GM12878 (cell line): ENCODE measurements around the gene HEPACAM. TPM values are rescaled to one million over a fixed set of nuclear protein-coding genes. Genes with fewer than 3 reads are reported as not detected.

Experiments
- ATAC-seq: fragments of 200-7000 bp; cut with Tn5 transposase; 3 replicates; pipeline ENCODE4 v1.9.1; 2020; ENCODE audit warnings: mild to moderate bottlenecking, moderate library complexity
- BruUV-seq: library from RNA; stranded (reverse); fragments of 400-500 nt; replicated peaks from 2 replicates; lab custom pipeline; 2021; lab: Mats Ljungman, UMichigan
- CTCF ChIA-PET: fragments of 300-600 bp; sonication (Branson Sonifier 250); formaldehyde crosslinking; extraction: SDS; loops from one replicate; lab custom pipeline; 2021; ENCODE audit warnings: inconsistent platforms; lab: Yijun Ruan, JAX
- POLR2A ChIA-PET: fragments of 350-600 bp; formaldehyde crosslinking; extraction: SDS; loops from one replicate; lab custom pipeline; 2021; ENCODE audit warnings: inconsistent platforms; lab: Charles Lee
- RAD21 ChIA-PET: fragments of 300-600 bp; sonication (Branson Sonifier 250); formaldehyde crosslinking; loops from one replicate; lab custom pipeline; 2023; ENCODE audit warnings: antibody characterized with exemption; ENCODE audit not compliant: unreplicated experiment; lab: Charles Lee
- SMC1A ChIA-PET: fragments of 300-600 bp; sonication (Branson Sonifier 250); formaldehyde crosslinking; loops from one replicate; lab custom pipeline; 2023; ENCODE audit not compliant: unreplicated experiment, uncharacterized antibody; lab: Charles Lee
- DNase-seq: peaks from one replicate; pipeline ENCODE4 v3.0.0-alpha.2; 2011; ENCODE audit warnings: low read depth, low spot score
- FAIRE-seq: peaks from 3 replicates; lab custom pipeline; 2011; peaks lifted over from hg19 to GRCh38; lab: Jason Lieb, UNC
- H2AFZ ChIP-seq: 2 replicates; pipeline ENCODE4 v1.6.0; 2011; ENCODE audit warnings: low read depth, low read length, control low read depth; ENCODE audit not compliant: control insufficient read depth
- H3K27ac ChIP-seq: 2 replicates; pipeline ENCODE4 v1.5.1; 2011; ENCODE audit warnings: control low read depth; ENCODE audit not compliant: control insufficient read depth, insufficient read depth
- H3K27me3 ChIP-seq, 2 experiments: replicated peaks in 1 of 2; 2 replicates each; pipeline versions ENCODE4 v1.6.0 to v1.6.1; 2011; ENCODE audit warnings: low read length in 1 of 2; ENCODE audit not compliant: control insufficient read depth in 2 of 2, insufficient read depth in 2 of 2
- H3K36me3 ChIP-seq, 2 experiments: 2 replicates each; pipeline ENCODE4 v1.5.1; 2011; ENCODE audit warnings: low read length in 1 of 2; ENCODE audit not compliant: control insufficient read depth in 2 of 2, insufficient read depth in 2 of 2
- H3K4me1 ChIP-seq: 2 replicates; pipeline ENCODE4 v1.6.1; 2011; ENCODE audit warnings: mild to moderate bottlenecking, low read length, moderate library complexity, mixed read lengths; ENCODE audit not compliant: control insufficient read depth, insufficient read depth
- H3K4me2 ChIP-seq: 2 replicates; pipeline ENCODE4 v1.6.0; 2011; ENCODE audit warnings: control low read depth; ENCODE audit not compliant: control insufficient read depth, insufficient read depth
- H3K4me3 ChIP-seq: fragments of 200-600 bp; sonication (generic); 2 replicates; pipeline ENCODE4 v1.5.1; 2016
- H3K79me2 ChIP-seq: 2 replicates; pipeline ENCODE4 v1.6.0; 2011; ENCODE audit warnings: low read length; ENCODE audit not compliant: control insufficient read depth, insufficient read depth
- H3K9ac ChIP-seq: 2 replicates; pipeline ENCODE4 v1.8.0; 2011; ENCODE audit warnings: low read length, control low read depth, mixed read lengths; ENCODE audit not compliant: control insufficient read depth, insufficient read depth
- H3K9me3 ChIP-seq: replicated peaks from 3 replicates; pipeline ENCODE4 v1.5.1; 2011; ENCODE audit warnings: mild to moderate bottlenecking, low read length; ENCODE audit not compliant: control insufficient read depth, insufficient read depth
- H4K20me1 ChIP-seq: 2 replicates; pipeline ENCODE4 v1.6.0; 2011; ENCODE audit not compliant: control insufficient read depth, insufficient read depth
- ATF7 ChIP-seq: fragments of 450-650 bp; IDR thresholded peaks from 2 replicates; pipeline ENCODE4 v1.6.1; 2016; ENCODE audit warnings: low read depth, mild to moderate bottlenecking
- BHLHE40 ChIP-seq, 2 experiments: fragments of 450-650 bp in 1 of 2; IDR thresholded peaks; 2 replicates each; pipeline ENCODE4 v1.6.1; 2011 to 2017; ENCODE audit warnings: low read depth in 2 of 2, borderline replicate concordance in 1 of 2, improper control_type of control experiment in 1 of 2, low read length in 1 of 2, mild to moderate bottlenecking in 1 of 2
- EED ChIP-seq: sonication (generic); IDR thresholded peaks from 2 replicates; pipeline ENCODE4 v1.6.1; 2016; ENCODE audit warnings: antibody characterized with exemption, low read depth
- ESRRA ChIP-seq: IDR thresholded peaks from 2 replicates; pipeline ENCODE4 v1.6.1; 2012; ENCODE audit warnings: mild to moderate bottlenecking, low read length, improper control_type of control experiment
- HDAC6 ChIP-seq: fragments of 200-600 bp; sonication (generic); IDR thresholded peaks from one replicate; pipeline ENCODE4 v1.8.0; 2017; ENCODE audit warnings: antibody characterized with exemption; ENCODE audit not compliant: unreplicated experiment
- IKZF2 ChIP-seq, 2 experiments: fragments of 450-650 bp; IDR thresholded peaks; 2 replicates each; pipeline ENCODE4 v1.6.1; 2017; ENCODE audit warnings: mild to moderate bottlenecking in 2 of 2, moderate library complexity in 2 of 2
- PAX8 ChIP-seq: fragments of 450-650 bp; IDR thresholded peaks from 2 replicates; pipeline ENCODE4 v1.6.1; 2017; ENCODE audit warnings: mild to moderate bottlenecking, moderate library complexity
- PML ChIP-seq: IDR thresholded peaks from 2 replicates; pipeline ENCODE4 v1.6.1; 2012; ENCODE audit warnings: low read length, inconsistent platforms
- SMAD5 ChIP-seq: IDR thresholded peaks from 2 replicates; pipeline ENCODE4 v1.6.1; 2016; ENCODE audit warnings: antibody characterized with exemption, low read depth
- SMARCA5 ChIP-seq: fragments of 450-650 bp; IDR thresholded peaks from 2 replicates; pipeline ENCODE4 v1.6.1; 2017; ENCODE audit warnings: mild to moderate bottlenecking
- TARDBP ChIP-seq: IDR thresholded peaks from 2 replicates; pipeline ENCODE4 v1.6.1; 2016; ENCODE audit warnings: borderline replicate concordance
- YBX1 ChIP-seq: fragments of 450-650 bp; IDR thresholded peaks from 2 replicates; pipeline ENCODE4 v1.6.1; 2016; ENCODE audit warnings: antibody characterized with exemption
- WGBS: methylation state at CpG from one replicate; pipeline ENCODE4 v1.1.6; 2016; ENCODE audit warnings: low lambda C conversion rate; ENCODE audit not compliant: insufficient replicate concordance, insufficient coverage; ENCODE audit errors: missing lambda C conversion rate; 5-methylcytosine and 5-hydroxymethylcytosine counted together
- in situ Hi-C: fragments of 300-500 bp; cut with MboI; formaldehyde crosslinking; loops from 9 replicates; pipeline ENCODE4 v1.14.3; 2018; ENCODE audit warnings: mixed read lengths
- intact Hi-C: fragments of 100-400 bp; cut with micrococcal nuclease; formaldehyde crosslinking; loops from one replicate; pipeline ENCODE4 v1.14.2; 2022; ENCODE audit not compliant: unreplicated experiment
- polyA plus RNA-seq, 11 experiments: library from polyadenylated mRNA; depleted of rRNA in 4 of 11; unstranded in 6 of 11; stranded (reverse) in 5 of 11; fragments of >200 nt; fragmentation: Nextera tagmentation in 4 of 11; fragmentation: Illumina TruSeq in 1 of 11; extraction: Ambion mirVana in 4 of 11; extraction: Trizol in 1 of 11; gene quantifications; 1 replicate in 1 of 11; 2 replicates in 10 of 11; pipeline versions ENCODE4 v1.2.1 to v1.2.3, GENCODE V29; 2011 to 2016; ENCODE audit warnings: inconsistent platforms in 2 of 11, missing spikeins in 2 of 11, low read depth in 1 of 11
- total RNA-seq, 4 experiments: library from RNA; depleted of rRNA in 3 of 4; stranded (reverse); fragments of >200 nt in 3 of 4; fragmentation: Illumina TruSeq in 1 of 4; extraction: Trizol in 1 of 4; gene quantifications; 2 replicates each; pipeline versions ENCODE4 v1.2.1 to v1.2.3, GENCODE V29; 2013 to 2021
- TF ChIP-seq, protein P1 (sequence below): IDR thresholded peaks from 2 replicates; pipeline ENCODE4 v1.6.1; 2011; ENCODE audit warnings: borderline replicate concordance, low read depth, mild to moderate bottlenecking, moderate library complexity, low read length; ENCODE audit not compliant: insufficient read depth, poor library complexity, severe bottlenecking
- TF ChIP-seq, protein P2 (sequence below): fragments of 450-650 bp; IDR thresholded peaks from 2 replicates; pipeline ENCODE4 v1.6.1; 2018; ENCODE audit warnings: mild to moderate bottlenecking, low read depth, moderate library complexity; ENCODE audit not compliant: partially characterized antibody
- TF ChIP-seq, protein P3 (sequence below): IDR thresholded peaks from 2 replicates; pipeline ENCODE4 v1.6.1; 2011; ENCODE audit warnings: mild to moderate bottlenecking, low read depth, low read length, moderate library complexity; ENCODE audit not compliant: insufficient replicate concordance
- TF ChIP-seq, protein P4 (sequence below): fragments of 450-650 bp; IDR thresholded peaks from 2 replicates; pipeline ENCODE4 v1.6.1; 2016; ENCODE audit warnings: mild to moderate bottlenecking

Gene HEPACAM
- total and polyA plus RNA-seq, 10 of the 15 experiments (the other 5 are each of a cell fraction or from before 2014, with no cell fraction given): 0.03 TPM; not detected in 9

DNA sequence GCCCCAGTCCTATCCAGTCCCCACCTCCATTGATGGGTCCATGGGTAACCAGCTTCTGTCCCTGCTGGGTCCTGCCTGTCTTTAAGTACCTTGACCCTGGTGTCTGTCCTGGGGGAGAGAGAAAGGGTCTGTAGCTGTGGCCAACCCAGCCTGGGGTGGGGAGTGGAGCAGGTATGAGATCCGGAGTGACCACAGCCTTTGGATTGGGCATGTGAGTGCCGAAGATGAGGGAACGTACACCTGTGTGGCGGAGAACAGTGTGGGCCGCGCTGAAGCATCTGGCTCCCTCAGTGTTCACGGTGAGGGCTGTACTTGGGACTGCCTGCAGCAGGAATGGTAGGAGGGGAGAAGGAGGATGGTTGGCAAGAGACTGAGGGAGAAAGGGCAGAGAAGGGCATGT, 65.4 kb downstream of the HEPACAM start:
- no peak overlapping the region for H3K4me3 ChIP-seq
- POLR2A ChIA-PET: no interaction called here
- no peak for DNase-seq
- TF ChIP-seq SMARCA5 (no peak), SMAD5 (no peak), ESRRA (no peak), TARDBP (no peak), PAX8 (no peak), BHLHE40 (IDR thresholded peaks at IDR 0.05; ENCODE audit: borderline replicate concordance in 1 of 2, low read depth in 2 of 2, low read length in 1 of 2) (no peak), YBX1 (no peak), IKZF2 (IDR thresholded peaks at IDR 0.05) (no peak), HDAC6 (no peak), EED (no peak), PML (no peak), ATF7 (no peak)
- TF ChIP-seq, protein P1, sequence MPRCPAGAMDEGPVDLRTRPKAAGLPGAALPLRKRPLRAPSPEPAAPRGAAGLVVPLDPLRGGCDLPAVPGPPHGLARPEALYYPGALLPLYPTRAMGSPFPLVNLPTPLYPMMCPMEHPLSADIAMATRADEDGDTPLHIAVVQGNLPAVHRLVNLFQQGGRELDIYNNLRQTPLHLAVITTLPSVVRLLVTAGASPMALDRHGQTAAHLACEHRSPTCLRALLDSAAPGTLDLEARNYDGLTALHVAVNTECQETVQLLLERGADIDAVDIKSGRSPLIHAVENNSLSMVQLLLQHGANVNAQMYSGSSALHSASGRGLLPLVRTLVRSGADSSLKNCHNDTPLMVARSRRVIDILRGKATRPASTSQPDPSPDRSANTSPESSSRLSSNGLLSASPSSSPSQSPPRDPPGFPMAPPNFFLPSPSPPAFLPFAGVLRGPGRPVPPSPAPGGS: no peak
- TF ChIP-seq, protein P2, sequence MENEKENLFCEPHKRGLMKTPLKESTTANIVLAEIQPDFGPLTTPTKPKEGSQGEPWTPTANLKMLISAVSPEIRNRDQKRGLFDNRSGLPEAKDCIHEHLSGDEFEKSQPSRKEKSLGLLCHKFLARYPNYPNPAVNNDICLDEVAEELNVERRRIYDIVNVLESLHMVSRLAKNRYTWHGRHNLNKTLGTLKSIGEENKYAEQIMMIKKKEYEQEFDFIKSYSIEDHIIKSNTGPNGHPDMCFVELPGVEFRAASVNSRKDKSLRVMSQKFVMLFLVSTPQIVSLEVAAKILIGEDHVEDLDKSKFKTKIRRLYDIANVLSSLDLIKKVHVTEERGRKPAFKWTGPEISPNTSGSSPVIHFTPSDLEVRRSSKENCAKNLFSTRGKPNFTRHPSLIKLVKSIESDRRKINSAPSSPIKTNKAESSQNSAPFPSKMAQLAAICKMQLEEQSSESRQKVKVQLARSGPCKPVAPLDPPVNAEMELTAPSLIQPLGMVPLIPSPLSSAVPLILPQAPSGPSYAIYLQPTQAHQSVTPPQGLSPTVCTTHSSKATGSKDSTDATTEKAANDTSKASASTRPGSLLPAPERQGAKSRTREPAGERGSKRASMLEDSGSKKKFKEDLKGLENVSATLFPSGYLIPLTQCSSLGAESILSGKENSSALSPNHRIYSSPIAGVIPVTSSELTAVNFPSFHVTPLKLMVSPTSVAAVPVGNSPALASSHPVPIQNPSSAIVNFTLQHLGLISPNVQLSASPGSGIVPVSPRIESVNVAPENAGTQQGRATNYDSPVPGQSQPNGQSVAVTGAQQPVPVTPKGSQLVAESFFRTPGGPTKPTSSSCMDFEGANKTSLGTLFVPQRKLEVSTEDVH: no peak
- TF ChIP-seq, protein P3, sequence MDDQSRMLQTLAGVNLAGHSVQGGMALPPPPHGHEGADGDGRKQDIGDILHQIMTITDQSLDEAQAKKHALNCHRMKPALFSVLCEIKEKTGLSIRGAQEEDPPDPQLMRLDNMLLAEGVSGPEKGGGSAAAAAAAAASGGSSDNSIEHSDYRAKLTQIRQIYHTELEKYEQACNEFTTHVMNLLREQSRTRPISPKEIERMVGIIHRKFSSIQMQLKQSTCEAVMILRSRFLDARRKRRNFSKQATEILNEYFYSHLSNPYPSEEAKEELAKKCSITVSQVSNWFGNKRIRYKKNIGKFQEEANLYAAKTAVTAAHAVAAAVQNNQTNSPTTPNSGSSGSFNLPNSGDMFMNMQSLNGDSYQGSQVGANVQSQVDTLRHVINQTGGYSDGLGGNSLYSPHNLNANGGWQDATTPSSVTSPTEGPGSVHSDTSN: no peak
- TF ChIP-seq, protein P4, sequence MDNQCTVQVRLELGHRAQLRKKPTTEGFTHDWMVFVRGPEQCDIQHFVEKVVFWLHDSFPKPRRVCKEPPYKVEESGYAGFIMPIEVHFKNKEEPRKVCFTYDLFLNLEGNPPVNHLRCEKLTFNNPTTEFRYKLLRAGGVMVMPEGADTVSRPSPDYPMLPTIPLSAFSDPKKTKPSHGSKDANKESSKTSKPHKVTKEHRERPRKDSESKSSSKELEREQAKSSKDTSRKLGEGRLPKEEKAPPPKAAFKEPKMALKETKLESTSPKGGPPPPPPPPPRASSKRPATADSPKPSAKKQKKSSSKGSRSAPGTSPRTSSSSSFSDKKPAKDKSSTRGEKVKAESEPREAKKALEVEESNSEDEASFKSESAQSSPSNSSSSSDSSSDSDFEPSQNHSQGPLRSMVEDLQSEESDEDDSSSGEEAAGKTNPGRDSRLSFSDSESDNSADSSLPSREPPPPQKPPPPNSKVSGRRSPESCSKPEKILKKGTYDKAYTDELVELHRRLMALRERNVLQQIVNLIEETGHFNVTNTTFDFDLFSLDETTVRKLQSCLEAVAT: no peak
- intact Hi-C loops: no loop called here
- no TSS peak for BruUV-seq
- H3K4me1 ChIP-seq: no peaks in the 10 kb centered on the region
- H2AFZ ChIP-seq: no peak overlapping the region
- H3K9ac ChIP-seq: no peak overlapping the region
- no peaks in the 10 kb centered on the region for H3K79me2 ChIP-seq
- CTCF ChIA-PET: interaction anchor here (0.8 kb wide), 1 partner anchor 240 kb away, joined by 3 read pairs; no protein-coding TSS in a partner anchor
- WGBS: 88% methylated on average over 7 of the region's 7 CpGs
- SMC1A ChIA-PET: no interaction called here
- no peaks in the 10 kb centered on the region for H3K36me3 ChIP-seq
- peaks cover 15 to 24% of the 10 kb centered on the region in 2 experiments for H3K27me3 ChIP-seq
- no peak overlapping the region for H3K4me2 ChIP-seq
- no peaks in the 10 kb centered on the region for H3K9me3 ChIP-seq
- H4K20me1 ChIP-seq: no peaks in the 10 kb centered on the region
- no peak for FAIRE-seq
- RAD21 ChIA-PET: no interaction called here
- ATAC-seq: no peak
- in situ Hi-C loops: no loop called here
- H3K27ac ChIP-seq: no peak overlapping the region
